Measurements from ENCODE around the gene ALPL.

- TF ChIP-seq CTCF (IDR thresholded peaks at IDR 0.05) (no peak), POLR2A (IDR thresholded peaks at IDR 0.05) (no peak)
Measured at GRCh38 chr1:21478356-21478755, 30.9 kb upstream of the ALPL start.
